Measurements from ENCODE around the gene ZNF469.

GRCh38 chr16:88365244-88365865, 17.4 kb upstream of the ZNF469 start:
- no peak for TF ChIP-seq CTCF (IDR thresholded peaks at IDR 0.05)
- TF ChIP-seq POLR2A (IDR thresholded peaks at IDR 0.05), result no peak

All from testis (tissue), 2 donors.